ENCODE data around the gene GPR155.
A peak's percentile ranks its signal among the peaks of the same experiment; 100 is the strongest.

GPR155 gene, protein sequence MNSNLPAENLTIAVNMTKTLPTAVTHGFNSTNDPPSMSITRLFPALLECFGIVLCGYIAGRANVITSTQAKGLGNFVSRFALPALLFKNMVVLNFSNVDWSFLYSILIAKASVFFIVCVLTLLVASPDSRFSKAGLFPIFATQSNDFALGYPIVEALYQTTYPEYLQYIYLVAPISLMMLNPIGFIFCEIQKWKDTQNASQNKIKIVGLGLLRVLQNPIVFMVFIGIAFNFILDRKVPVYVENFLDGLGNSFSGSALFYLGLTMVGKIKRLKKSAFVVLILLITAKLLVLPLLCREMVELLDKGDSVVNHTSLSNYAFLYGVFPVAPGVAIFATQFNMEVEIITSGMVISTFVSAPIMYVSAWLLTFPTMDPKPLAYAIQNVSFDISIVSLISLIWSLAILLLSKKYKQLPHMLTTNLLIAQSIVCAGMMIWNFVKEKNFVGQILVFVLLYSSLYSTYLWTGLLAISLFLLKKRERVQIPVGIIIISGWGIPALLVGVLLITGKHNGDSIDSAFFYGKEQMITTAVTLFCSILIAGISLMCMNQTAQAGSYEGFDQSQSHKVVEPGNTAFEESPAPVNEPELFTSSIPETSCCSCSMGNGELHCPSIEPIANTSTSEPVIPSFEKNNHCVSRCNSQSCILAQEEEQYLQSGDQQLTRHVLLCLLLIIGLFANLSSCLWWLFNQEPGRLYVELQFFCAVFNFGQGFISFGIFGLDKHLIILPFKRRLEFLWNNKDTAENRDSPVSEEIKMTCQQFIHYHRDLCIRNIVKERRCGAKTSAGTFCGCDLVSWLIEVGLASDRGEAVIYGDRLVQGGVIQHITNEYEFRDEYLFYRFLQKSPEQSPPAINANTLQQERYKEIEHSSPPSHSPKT

DNA sequence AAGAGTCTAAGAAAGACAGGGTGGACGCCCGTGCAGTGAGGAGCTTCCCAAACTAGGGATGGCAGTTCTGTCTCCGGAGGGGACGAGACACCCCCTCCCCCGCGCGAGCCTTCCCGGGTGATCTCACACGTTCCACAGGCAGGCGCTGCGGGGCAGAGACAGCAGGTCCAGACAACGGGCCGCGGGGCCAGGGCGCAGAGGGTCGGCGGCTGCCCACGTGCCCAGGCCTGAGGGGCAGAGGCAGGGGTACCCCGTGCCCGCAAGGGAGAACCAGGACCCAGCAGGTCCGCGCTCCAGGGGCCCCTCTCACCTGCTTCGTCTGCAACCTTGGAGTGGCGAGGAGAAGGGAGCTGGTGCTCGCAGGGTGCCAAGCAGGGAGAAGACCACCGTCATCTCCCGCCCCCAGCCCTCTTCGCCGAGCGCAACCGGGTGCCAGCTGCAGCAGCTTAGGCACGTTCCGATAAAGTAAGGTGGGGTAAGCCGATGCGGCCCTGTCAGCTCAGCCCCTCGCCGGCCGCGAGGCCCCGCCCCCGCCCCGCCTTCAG is at the start of gene GPR155:
TSS of gene GPR155 (minus strand) at position 467 of the 545 bp plus-strand sequence. CDS start 5,073 bp downstream, outside the sequence.
- DNase-seq (ENCODE audit: low read depth) = peak; percentile 37

- DNase-seq (ENCODE audit: low read depth) = no peak
Observed at GRCh38 chr2:174535757-174536703, 49.2 kb upstream of the GPR155 start.

DNA sequence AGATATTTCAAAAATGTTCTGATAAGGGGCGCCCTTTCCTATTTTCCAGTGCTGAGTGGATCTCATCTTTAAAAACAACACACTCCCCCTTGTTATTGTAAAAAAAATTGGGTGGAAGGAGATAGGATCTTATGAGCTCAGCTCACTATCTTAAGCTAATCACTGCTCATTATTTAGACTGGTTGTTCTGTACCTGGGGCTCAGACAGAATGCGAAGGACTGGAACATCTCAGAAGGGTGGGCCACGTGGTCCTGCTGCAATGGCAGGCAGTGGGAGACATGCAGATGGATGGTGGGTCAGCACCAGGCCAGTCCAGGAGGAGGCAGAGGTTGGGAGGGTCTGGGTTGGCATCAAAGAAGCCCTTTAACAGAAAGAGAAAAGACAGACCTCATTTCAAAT is 48.3 kb upstream of the GPR155 start:
- no peak for DNase-seq (ENCODE audit: low read depth)

GRCh38 chr2:174529916-174530315 is 43.1 kb upstream of the GPR155 start:
- DNase-seq (ENCODE audit: low read depth) = no peak

DNA sequence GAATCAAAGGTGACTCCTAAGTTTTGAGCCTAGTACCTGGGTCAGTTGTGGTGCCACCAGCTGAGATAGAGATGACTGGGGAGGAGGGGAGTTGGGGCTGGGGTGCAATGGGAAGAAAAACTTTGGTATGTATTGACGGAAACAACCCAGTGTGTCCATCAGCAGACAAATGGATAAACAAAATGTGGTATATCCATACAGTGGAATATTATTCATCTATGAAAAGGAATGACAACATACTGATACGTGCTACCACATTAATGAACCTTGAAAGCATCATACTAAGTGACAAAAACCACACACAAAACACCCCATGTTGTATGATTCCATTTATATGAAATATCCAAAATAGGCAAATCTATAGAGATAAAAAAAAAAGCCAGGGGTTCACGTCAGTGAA is 41.1 kb upstream of the GPR155 start:
- no peak for DNase-seq (ENCODE audit: low read depth)

GRCh38 chr2:174527101-174527721 is 40.4 kb upstream of the GPR155 start:
- DNase-seq (ENCODE audit: low read depth) = no peak

GRCh38 chr2:174524527-174524926 is 37.7 kb upstream of the GPR155 start:
- DNase-seq (ENCODE audit: low read depth) = no peak

DNA sequence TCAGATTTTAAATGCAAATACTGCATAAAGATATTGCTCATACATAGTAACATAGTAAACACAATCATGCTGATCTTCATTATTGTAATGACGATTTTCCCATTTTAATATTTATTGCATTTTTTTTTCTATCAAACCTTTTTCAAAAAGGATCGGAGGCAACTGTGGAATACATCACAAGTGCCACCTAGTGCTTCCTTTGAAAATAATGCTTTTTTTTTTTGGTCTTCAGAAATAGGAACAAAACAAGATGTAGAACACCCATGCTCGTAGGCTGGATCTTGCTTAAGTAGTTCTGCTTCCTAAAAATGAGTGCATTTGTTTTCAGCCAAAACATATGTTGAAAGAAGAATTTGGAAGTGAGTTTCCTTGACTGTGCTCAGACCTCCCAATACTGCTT is 35.7 kb upstream of the GPR155 start:
- no peak for DNase-seq (ENCODE audit: low read depth)

DNA sequence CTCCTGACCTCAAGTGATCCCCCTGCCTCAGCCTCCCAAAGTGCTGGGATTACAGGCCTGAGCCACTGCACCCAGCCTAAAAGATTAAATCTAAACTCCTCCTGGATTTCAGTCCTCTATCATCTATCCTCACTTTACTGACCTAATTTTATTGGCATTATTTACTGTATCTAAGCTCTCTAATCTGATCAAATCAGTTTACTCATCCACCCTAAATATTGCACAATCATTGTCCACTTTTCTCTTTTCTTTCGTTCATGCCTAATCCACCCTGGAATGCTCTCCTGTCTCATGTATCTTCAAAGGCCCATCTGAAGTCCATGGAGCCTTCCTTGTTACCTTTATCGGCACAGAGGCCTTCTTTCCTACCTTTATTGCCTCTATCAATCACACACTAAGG is 31.6 kb upstream of the GPR155 start:
- DNase-seq (ENCODE audit: low read depth) = no peak

DNA sequence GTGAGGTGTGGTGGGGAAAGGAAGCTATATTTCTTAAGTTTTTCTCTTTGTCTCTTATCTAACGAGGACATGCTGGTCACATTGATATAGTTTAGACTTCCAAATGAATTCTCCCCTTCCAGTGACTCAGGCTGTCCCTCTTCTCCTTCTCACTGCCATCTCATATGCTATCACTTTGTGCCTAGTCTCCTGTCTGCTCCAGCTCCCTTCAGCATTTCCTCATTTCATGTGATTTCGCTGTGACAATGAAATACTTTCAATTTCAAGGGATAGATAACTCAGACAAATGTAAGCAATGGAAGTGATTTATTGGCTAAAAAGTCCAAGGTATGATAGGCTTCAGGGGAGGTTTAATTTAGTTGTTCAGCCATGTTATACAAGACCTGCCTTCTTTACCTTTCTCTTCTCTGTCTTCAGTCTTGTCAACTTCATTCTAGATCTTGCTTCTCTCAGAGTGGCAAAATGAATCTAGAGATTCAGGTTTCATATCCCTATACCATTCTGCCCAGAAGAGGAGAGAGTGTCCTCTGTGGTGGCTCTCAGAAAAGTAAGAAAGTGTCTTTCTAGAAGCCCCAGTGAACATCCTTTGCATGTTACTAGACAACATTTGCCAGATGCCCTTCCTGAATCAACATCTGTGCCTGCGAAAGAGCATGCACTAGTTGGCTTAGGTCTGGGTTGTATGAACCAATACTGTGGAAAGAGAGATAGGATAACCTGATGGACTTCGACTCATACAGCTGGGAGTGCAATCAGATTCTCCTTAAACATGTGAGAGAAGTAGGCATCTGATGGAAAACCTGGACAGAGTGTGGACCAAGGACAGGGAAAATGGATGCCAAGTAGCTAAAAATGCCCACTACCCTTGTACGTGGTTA is 29.9 kb upstream of the GPR155 start:
- DNase-seq (ENCODE audit: low read depth) = no peak

DNA sequence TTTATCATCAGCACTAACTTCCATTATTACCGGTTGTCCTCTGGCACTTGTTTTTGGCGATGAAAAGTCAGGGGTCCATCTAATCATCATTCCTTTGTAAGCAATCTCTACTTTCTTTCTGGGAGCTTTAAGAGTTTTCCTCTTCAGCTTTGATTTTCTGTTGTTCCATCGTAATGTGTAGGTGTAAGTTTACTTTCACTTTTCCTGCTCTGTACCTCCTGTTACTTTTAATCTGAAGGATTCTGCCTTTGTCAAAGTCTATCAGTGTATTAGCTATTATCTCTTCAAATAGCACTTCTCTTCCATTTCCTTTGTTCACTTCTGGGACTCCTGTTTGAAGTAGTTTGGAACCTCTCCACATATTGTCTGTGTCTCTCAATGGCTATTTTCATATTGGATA is 25.5 kb upstream of the GPR155 start:
- no peak for DNase-seq (ENCODE audit: low read depth)

- DNase-seq (ENCODE audit: low read depth) = no peak
Observed at GRCh38 chr2:174511580-174512260, 24.9 kb upstream of the GPR155 start.

GRCh38 chr2:174510583-174511189 is 23.9 kb upstream of the GPR155 start:
- no peak for DNase-seq (ENCODE audit: low read depth)

GRCh38 chr2:174503161-174503809 is 16.5 kb upstream of the GPR155 start:
- no peak for DNase-seq (ENCODE audit: low read depth)

DNA sequence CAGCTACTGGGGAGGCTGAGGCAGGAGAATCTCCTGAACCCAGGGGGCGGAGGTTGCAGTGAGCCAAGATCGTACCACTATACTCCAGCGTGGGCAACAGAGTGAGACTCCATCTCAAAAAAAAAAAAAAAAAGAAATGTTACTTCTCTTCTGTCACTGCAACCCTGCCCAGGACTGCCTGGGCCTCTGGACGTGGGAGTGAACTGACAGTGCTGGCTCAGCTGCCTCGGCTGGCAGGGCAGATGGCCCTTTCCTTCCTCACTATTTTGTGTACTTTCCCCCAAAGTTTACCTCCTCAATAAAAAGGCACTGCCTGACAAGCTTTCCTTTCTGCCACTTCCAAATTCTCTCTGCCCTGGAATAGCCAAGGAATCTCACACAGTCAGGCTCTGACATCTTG is 12.5 kb upstream of the GPR155 start:
- no peak for DNase-seq (ENCODE audit: low read depth)

DNA sequence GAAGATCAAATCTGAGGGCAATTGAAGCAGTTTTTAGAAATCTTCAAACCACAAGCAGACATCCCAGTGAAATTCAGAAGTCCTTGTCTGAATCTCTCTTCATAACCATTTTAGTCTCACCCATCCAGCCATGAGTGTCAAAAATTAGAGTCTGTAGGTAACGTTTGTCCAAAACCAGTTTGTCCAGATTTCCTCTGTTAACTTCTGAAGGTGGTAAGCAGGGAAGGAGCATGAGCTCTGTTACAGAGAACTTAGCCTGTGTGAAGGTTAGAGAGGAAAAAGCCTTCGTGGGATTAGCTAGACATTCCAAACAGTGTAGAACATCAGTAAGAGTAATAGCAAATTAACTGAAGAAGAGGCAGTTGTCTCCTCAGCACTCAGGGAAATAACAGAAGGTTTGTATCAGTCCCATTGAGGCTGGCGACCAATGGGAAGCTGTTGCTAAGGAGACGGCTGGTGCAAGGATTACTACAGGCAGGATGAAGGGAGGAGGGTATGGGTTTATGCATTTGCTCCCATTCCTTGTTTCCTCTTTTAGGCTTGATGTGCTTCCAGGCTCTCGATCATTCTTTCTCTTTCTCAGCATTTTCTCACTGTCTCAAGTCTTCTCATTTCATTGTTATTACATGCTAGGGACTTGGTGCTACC is 8.7 kb upstream of the GPR155 start:
- no peak for DNase-seq (ENCODE audit: low read depth)

DNA sequence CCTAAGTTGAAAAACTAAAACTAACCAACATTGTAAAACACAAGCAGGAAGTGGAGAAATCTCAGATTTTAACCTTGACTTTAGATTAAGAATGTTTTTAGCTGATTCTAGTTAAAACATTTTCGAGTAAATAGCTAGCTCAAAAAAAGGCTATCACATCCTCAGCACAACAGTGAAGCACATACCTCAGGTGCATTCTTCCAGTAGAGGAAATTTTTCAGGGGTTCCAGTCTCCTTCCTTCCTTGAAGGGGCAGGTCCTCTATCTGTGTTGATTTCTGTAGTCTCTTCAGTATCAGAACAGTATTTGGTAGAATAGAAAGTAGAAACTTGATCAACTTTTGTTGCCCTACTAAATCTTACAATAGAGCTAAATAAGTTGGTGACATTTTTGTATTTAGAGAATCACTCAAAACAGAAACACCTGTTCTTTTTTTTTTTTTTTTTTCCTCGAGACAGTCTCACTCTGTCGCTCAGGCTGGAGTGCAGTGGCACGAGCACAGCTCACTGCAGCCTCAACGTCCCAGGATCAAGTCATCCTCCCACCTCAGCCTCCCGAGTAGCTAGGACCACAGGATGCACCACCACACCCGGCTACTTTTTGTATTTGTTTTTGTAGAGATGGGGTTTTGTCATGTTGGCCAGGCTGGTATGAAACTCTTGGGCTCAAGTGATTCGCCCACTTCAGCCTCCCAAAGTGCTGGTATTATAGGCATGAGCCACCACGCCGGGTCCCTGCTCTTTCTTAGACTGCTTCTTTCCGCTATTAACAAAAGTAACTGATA is 6.9 kb upstream of the GPR155 start:
- DNase-seq (ENCODE audit: low read depth) = no peak
